Femur (tissue), 1 donor: ENCODE results near the gene SF3B1.
"Not testable (repeated sequence)": the region's sequence is repeated elsewhere in the genome, so short reads cannot be mapped to it uniquely, and the experiment has no call there.

Source experiments
- DNase-seq: peaks from one replicate; pipeline ENCODE4 v3.0.0-alpha.2; 2017

The SF3B1 gene

DNA sequence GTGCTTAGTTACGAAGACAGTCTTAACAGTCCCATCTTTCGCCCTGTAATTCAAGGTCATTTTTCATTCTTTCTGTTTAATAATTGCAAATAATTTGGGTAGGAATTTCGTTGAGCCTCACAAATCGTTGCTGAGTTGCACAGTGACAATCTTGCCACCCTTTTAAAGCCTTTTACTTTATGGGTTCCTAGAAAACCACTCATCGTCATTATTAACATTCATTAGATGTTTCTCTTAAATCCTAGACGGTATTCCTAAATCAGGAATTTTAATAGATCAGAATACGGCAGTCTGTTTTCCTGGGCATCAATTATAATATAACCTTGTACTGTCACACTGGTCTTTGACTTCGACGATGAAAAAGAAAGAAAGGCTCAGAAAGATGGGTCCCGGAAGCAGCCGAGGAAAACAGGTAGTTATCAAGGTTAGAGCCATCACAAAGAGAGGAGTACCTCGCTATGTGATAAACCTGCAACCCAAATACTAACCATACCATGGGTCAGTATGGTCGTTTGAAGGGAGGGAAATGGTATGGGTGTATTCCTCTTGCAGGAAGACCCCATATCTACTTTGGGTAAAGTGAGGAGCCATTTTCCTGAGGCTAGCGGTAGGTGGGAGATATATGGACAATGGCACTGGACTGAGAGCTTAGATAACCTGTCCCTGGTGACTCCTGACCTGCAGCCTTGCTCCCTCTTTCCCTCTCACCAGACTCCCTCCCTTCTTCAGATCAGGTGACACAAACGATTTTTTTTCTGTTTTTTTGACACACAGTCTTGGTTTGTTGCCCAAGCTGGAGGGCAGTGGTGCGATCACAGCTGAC, 981 bp upstream of the SF3B1 start:
- no peak for DNase-seq

DNA sequence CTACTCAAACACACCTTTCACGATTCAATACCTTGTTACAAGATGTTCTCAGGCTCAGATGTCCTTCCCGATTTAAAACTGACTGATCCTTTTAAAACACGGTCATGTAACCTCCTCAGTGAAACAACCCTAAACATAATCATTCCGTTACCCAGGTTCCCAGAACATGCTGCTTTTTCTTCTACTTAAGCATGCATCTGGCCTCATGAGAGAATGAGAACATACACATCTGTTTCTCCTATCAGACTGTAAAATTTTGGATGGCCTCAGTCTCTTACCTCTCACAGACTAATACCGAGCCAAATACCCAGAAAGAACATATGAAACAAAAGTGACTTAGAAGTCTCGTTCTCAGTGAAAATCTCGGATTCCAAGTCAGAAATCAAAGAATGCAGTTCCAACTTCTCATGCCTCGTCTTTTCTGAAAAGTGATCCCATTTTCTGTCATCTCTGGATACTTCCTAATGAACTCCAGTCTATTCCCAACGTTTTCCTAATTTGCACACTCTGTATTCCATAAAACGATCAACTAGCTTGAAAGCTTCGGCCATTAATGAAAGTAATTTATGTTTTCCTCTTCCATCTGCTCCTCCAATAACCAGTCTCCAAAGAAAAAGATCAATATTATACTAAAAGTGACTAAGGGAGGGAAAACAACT, 919 bp downstream of the SF3B1 start:
- no peak for DNase-seq

DNA sequence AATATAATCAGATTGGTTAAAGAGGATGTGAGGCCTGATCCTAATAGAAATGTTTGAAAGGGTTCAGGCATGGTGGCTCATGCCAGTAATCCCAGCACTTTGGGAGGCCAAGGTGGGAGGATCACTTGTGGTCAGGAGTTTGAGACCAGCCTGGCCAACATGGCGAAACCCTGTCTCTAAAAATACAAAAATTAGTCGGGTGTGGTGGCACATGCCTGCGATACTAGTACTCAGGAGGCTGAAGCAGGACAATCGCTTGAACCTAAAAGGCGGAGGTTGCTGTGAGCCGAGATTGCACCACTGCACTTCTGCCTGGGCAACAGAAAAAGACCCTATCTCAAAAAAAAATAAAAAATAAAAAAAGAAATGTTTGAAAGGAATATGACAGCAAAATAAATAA, 2.3 kb downstream of the SF3B1 start:
- not testable (repeated sequence) for DNase-seq

DNA sequence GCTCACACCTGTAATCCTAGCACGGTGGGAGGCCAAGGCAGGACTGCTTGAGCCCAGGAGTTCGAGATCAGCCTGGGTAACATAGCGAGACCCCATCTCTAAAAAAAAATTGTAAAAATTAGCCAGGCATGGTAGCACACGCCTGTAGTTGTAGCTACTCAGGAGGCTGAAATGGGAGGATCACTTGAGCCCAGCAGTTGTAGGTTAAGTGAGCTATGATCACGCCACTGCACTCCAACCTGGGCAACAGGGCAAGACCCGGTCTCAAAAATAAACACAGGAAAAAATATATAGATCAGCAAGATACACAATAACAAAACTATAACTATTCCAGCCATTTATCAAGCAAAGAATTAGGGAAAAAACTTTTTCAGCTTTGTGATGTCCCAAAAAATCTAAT, 3.0 kb downstream of the SF3B1 start:
- DNase-seq: no peak

DNA sequence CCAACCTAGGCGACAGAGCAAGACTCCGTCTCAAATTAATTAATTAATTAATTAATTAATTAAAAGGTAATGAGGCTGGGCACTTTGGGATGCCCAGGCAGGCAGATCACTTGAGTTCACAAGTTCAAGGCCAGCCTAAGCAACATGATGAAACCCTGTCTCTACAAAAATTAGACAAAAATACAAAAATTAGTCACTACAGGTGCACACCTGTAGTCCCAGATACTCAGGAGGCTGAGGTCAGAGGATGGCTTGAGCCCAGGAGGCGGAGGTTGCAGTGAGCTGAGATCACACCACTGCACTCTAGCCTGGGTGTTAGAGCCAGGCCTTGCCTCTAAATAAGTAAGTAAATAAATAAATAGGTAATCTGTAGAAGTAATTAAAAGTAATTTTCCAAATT, 6.8 kb downstream of the SF3B1 start:
- DNase-seq: no peak

DNA sequence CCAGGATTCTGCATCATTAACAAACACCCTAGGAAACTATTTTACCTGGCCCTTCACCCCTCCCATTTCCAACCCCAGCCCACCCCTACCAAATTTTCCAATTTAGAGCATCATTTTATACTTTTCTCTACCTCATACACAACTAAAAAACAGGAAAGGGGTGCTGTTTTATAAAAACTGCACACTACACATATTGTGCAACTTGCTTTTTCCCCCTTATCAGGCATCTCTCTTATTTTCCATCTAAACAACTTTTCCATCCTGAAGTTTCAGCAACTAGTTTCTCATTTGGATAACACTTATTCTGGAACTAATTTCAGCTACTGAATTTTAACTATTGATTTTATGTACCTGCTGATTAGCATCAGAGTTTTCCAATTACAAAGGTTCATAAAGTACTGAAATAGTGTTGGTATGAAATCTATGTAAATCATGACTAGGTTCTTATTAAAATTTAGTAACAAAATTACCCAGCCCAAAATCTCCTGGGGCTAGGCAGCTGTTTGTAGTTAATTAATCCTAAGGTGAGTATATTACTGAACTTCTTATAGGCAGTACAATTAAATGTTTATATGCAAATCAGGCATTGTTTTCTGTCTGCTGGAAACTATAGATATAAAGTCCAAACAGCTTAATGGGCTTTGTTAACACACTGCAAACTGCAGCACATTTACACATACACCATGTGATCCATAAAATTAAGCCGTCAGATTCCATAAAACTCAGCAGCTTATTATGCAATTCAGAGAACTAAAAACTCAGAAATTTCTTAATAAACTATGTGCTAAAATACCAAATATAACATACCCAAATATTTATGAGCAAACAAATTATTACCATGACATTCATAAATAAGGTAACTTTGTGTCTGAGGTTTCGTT, 7.9 kb downstream of the SF3B1 start:
- no peak for DNase-seq

DNA sequence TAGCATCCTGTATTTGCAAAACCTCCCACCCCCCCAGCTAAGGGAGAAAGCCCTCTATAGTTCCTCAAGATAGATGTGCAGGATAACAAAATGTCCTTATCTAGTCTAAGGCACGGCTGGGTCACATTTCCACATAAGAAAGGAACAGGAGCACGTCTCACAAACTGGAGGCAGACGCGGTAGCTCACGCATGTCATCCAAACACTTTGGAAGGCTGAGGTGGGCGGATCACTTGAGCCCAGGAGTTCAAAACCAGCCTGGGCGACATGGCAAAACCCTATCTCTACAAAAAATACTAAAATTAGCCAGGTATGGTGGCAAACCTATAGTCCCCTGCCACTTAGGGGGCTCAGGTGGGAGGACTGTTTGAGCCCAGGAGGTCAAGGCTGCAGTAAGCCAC, 9.3 kb downstream of the SF3B1 start:
- no peak for DNase-seq

DNA sequence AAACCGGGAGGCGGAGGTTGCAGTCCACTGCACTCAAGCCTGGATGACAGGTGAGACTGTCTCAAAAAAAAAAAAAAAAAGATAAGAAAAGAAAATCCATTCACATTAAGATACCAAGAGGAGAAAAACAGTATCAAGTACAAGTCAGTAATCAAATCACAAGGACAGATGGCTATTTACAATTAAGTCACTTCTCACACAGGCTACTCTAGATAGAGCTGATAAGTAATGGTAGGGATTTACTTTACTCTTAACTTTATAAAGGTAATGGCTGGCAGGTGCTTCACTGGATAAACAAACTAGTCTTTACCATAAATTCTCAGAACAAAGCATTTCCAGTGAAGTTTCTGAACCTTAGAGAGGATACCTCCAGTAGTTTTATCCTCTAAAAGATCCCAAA, 11.5 kb downstream of the SF3B1 start:
- DNase-seq: no peak

DNA sequence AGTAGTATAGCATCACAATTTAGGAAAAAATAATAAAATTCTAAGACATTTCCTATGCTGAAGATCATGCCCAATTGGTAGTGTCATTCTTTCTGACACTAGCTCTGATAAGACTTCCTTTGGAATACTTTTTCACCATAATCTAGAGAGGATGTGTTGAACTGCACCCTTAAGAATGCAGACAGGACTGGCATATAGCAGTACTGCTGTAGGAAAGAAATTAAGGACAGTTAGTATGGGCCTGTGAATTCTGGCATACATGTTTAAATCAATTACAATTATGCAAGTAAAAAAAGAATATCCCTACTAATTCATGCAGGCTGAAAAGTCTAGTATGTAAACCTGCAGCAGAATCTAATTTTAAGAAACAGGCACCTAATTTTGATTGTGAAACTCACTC, 15.4 kb downstream of the SF3B1 start:
- no peak for DNase-seq

DNA sequence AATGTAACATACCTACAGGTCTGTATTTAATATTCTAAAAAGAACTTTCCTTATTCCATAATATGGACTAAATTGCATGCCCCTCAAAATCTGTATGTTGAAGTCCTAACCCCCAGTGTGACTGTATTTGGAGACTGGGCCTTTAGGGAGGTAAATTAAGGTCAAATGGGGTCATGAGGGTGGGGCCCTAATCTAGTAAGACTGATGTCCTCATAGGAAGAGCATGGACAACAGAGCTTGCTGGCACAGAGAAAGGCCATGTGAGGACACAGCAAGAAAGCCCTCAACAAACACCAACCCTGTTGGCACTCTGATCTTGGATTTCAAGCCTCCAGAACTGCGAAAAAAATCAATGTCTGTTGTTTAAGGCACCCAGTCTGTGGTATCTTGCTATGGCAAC, 18.6 kb downstream of the SF3B1 start:
- DNase-seq: no peak

DNA sequence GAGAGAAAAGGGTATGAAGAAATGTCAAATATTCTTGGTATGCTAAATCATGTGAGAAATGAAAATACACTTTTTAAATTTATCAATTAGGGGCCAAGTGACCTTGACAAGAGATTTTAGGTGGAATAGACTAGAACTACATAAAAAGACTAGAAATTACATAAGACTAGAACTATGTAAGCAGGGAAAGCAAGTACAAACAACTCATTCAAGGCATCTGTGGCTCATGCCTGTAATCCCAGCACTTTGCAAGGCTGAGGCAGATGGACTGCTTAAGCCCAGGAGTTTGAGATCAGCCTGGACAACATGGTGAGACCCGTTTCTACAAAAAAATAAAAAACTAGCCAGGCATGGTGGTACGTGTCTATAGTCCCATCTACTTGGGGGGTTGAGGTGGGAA, 20.3 kb downstream of the SF3B1 start:
- DNase-seq: no peak

DNA sequence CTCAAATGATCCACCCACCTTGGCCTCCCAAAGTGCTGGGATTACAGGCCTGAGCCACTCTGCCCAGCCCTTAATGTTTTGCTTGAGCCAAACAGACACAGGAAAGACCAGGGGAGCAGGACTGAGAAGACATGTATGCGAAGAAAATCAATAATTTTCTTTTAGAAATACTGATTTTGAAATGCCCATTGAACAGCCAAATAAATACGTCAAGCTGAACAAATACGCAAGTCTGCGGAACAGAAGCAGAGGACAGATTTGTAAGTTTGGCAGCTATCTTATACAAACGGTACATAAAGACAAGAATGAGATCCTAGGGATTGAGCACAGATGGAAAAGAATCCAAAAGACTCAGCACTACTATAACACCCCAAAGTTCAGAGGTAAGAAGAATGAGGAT, 20.8 kb downstream of the SF3B1 start:
- DNase-seq: no peak

DNA sequence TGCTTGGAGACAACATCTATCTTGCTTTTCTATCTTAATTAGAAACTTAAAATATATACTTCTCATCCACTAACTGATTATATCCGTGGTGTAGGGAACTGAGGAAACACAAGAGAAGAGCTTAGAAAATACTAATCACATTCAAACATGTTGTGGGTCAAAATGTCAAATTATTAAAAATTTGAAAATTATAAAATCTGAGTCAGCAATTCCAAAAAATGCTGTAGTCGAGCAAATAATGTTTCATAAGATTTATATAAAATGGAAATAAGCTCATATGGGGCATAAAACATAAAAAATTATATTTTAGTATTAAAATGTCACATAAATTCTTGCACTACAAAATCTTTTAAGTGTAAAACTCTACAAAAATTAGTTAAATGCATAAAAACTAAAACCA, 29.2 kb downstream of the SF3B1 start:
- DNase-seq: no peak

DNA sequence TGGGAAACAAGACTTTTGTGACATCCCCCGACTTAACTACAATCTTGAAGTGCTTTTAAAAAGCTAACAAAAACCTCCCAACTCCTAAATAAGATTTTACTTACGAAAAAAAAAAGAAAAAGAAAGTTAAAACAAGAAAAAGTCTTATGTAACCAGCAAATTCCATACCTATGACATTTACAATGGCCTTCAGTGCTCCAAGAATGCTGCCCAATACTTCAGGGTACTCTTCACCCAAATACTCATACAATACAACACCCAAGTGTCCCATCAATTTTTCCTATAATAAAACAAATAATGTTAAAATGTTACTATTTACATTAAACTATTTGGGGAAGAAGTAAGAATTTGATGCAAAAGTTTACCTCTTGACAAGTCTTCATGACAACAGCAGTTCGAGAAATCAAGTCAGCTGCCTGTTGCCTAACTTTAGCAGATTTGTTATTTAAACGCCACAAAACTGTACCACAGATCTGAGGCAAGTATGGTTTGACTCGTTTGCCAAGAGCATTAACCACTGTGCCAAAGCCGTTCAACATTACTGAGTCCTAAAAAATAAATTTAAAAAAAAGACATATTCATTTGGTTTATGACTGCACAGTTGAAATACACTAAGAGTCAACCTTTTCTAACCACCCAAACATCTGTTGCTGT, 34.8 kb downstream of the SF3B1 start:
- DNase-seq: no peak

DNA sequence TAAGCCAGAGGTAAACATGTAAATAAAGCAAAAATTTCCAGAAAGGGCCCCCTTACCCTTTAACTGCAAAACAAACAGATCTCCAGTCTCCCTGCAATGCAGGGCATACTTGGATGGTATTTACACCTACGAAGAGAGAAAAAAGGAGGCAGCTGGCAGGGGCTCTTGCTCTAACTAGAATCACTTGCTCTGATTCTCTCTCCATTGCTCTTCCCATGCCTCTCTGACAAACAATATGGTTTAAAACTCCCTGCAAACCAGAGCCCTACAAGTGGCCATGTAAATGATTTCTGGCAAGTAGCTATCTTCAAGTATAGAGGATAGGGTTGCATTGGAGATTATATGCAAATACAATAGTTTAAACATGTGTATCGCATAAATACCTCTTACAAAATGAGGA, 35.9 kb downstream of the SF3B1 start:
- no peak for DNase-seq

DNA sequence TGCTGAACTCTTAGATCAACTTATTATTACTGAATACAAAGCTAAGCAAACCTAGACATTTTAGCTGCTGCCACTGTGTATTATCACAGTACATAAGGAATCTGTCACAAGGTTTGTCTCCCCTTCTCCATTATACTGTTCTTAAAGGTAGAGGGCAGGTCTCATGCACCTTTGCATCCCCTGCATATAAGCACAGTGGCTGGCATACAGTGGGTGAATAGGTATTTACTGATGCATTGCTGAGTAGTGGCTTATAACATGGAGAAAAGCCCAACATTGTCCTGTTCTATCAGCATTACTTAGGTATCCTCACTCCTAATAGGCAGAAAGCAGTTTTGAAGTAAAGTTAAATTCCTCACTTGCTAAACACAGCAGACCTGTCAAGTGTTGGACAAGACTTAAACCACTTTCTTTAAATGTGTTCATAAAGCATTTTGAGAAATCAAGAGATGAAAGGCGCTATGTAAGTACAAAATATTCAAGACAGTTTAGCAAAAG, 43.6 kb downstream of the SF3B1 start:
- no peak for DNase-seq

DNA sequence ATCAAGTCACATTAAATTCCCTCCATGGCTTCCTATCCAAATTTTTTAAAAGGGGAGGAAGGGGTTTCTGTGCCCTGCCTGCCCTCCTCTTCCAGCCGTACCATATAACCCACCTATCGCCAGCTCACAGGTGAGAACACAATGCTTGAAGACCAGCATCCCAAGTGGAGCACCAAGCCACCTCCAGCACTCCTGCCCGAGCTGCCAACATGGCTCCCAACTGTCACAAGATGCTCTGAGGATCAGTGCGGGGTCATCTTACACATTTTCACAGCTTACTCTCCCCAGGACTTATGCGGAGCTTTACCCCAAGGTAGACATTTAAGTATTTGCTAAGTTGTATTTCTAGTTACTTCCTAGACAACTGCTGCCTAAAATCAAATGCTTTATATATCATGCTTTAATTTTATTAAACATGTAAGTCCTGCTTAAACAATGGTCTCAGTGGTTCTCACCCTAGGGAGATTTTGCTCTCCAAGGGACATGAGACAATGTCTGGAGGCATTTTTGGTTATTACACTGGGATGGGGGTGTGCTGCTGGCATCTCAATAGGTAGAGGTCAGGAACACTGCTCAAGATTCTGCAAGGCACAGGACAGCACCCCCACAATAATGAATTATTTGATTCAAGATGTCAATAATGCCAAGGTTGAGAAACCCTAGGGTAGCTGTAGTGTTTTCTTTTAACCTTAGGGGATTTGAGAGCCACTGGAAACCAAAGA, 45.8 kb downstream of the SF3B1 start:
- no peak for DNase-seq

DNA sequence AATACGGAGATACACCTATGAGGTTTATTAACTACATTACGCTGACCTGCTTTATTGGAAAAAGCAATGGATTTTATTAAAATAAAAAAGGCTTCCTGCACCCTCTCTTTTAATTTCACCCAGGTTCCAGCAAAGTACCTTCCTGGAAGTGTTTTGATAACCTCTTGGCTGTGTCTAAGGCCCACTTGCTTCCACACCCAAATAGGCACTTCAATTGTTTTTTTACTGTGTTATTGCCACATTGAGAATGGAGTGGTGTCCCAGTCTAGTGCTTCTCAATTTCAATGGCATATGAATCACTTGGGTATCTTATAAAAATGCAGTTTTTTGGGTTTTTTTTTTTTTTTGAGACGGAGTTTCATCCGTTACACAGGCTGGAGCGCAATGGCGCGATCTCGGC, 47.6 kb downstream of the SF3B1 start:
- no peak for DNase-seq

DNA sequence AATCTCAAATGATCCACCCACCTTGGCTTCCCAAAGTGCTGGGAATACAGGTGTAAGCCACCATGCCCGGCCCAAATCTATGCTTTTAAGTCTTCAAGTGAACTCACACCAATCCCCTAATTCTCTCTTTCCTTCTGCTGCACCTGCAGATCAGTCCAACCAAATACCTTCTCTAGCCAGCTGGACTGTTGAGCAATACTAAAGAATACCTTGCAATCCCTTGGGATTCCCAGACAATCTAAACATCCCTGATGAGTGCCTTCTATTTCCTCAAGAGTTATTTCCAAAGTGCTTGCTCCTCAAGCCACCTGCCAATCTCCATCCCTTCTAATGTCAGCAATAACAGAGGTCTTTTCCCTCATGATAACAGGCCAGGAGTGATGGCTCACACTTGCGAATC, 48.6 kb downstream of the SF3B1 start:
- no peak for DNase-seq

DNA sequence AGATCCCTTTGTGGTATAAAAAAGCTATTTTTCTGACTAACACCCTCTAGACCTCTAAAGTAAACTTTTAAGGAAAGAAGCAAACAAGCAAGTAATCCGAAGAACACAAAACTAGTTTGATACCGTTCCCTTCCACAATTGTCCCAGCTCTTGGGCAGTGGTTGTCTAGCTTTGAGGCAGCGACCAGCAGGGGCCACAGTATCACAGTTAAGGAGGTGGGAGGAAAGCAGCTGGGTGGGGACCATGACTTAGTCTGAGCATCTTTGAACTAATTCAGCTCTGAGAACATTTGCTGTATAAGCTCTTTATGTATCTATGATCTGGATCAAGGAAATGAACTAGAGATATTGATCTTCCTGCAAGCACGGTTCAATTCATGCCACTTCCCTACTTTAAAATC, 51.0 kb downstream of the SF3B1 start:
- DNase-seq: no peak

DNA sequence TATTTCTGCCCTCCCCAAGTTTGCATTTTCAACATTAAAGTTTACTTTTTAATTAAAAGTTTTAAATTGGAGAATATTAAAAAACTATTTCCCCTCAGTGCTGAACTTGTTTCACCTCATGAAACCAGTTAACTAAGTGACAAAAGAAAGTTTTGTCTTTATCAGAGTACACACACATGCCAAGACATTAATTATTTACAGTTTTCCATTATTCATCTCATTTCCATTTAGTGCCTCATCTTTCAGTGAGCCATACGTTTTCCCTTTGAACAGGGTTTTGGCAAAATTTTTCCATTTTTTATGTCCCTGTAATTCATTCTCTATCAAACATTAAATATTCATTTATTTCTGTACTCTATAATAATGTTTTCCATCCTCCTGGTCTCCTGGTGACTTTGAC, 53.2 kb downstream of the SF3B1 start:
- DNase-seq: no peak

DNA sequence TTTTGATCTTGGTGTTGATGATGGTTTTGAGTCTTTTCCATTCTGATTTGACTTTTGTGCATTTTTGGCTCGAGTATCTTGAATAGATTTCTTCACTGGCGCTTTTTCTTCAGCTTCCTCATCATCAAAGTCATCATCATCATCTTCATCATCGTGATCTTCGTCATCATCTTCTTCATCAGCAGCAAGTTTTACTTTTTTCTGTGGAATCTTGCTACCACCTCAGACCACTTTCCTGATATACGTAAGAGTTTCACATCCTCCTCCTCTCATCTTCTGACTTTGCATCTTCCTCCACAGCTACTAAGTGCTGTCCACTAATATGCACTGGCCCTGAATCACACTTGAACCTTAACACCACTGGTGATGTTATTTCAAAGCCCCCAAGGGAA, 54.9 kb downstream of the SF3B1 start:
- DNase-seq: not testable (repeated sequence)
